Measurements from ENCODE around the gene C13orf42. TPM values are rescaled to one million over a fixed set of nuclear protein-coding genes. Genes with fewer than 3 reads are reported as not detected.

Gene C13orf42
- total RNA-seq, 1 donor from 2014 or later, result not detected

DNA sequence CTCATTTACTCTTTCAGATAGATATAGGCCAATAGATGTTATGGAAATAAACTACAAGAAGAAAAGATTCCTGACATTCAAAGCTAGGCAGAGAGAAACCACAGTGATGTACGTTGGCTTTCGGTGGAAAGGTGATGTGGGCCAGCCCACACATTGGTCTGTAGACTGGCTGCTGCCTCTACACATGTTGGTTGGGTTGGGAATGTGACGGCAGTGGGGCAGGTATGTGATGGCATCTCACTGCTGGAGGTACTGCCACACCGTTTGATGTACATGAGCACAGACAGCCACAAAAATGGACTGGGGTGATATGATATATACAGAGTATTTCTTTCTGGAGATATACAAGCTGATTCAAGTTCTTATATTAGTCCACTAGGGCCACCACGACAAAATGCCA is 69.4 kb downstream of the C13orf42 start:
- Histone ChIP-seq H3K4me3 (no peak overlapping the region), H3K36me3 (no peaks in the 10 kb centered on the region), H3K4me1 (no peaks in the 10 kb centered on the region), H3K27ac (replicated peaks) (no peak overlapping the region), H3K27me3 (ENCODE audit: low read depth) (no peaks in the 10 kb centered on the region), H3K9me3 (replicated peaks) (no peaks in the 10 kb centered on the region)
- no peak for DNase-seq
- intact Hi-C loops (cut with micrococcal nuclease), result no loop called here
- no peak for TF ChIP-seq CTCF (IDR thresholded peaks at IDR 0.05; ENCODE audit: borderline replicate concordance)

GRCh38 chr13:51041126-51041525 is 69.9 kb downstream of the C13orf42 start:
- no peak for TF ChIP-seq CTCF (IDR thresholded peaks at IDR 0.05; ENCODE audit: borderline replicate concordance)
- H3K27ac ChIP-seq (replicated peaks), result no peak overlapping the region
- intact Hi-C loops (cut with micrococcal nuclease), result no loop called here
- DNase-seq, result no peak
- no peaks in the 10 kb centered on the region for H3K36me3 ChIP-seq
- no peak overlapping the region for H3K4me3 ChIP-seq
- no peaks in the 10 kb centered on the region for H3K4me1 ChIP-seq
- no peaks in the 10 kb centered on the region for H3K27me3 ChIP-seq (ENCODE audit: low read depth)
- H3K9me3 ChIP-seq (replicated peaks), result no peaks in the 10 kb centered on the region

GRCh38 chr13:51040431-51040830 is 70.6 kb downstream of the C13orf42 start:
- no peak for TF ChIP-seq CTCF (IDR thresholded peaks at IDR 0.05; ENCODE audit: borderline replicate concordance)
- no peak for DNase-seq
- intact Hi-C loops (cut with micrococcal nuclease), result no loop called here
- no peaks in the 10 kb centered on the region for H3K4me1 ChIP-seq
- H3K4me3 ChIP-seq, result no peak overlapping the region
- no peak overlapping the region for H3K27ac ChIP-seq (replicated peaks)
- no peaks in the 10 kb centered on the region for H3K27me3 ChIP-seq (ENCODE audit: low read depth)
- no peaks in the 10 kb centered on the region for H3K9me3 ChIP-seq (replicated peaks)
- H3K36me3 ChIP-seq, result no peaks in the 10 kb centered on the region

- Histone ChIP-seq H3K27ac (replicated peaks) (no peak overlapping the region), H3K4me3 (no peak overlapping the region), H3K4me1 (no peaks in the 10 kb centered on the region), H3K27me3 (ENCODE audit: low read depth) (no peaks in the 10 kb centered on the region), H3K36me3 (no peaks in the 10 kb centered on the region), H3K9me3 (replicated peaks) (no peaks in the 10 kb centered on the region)
- no peak for DNase-seq
- no peak for TF ChIP-seq CTCF (IDR thresholded peaks at IDR 0.05; ENCODE audit: borderline replicate concordance)
- intact Hi-C loops (cut with micrococcal nuclease), result no loop called here
Observed at GRCh38 chr13:51036418-51036817, 74.7 kb downstream of the C13orf42 start.

GRCh38 chr13:51035978-51036377 is 75.1 kb downstream of the C13orf42 start:
- Histone ChIP-seq H3K4me3 (no peak overlapping the region), H3K36me3 (no peaks in the 10 kb centered on the region), H3K27me3 (ENCODE audit: low read depth) (no peaks in the 10 kb centered on the region), H3K4me1 (no peaks in the 10 kb centered on the region), H3K27ac (replicated peaks) (no peak overlapping the region), H3K9me3 (replicated peaks) (no peaks in the 10 kb centered on the region)
- no peak for TF ChIP-seq CTCF (IDR thresholded peaks at IDR 0.05; ENCODE audit: borderline replicate concordance)
- intact Hi-C loops (cut with micrococcal nuclease), result no loop called here
- DNase-seq, result no peak

GRCh38 chr13:51035469-51035868 is 75.6 kb downstream of the C13orf42 start:
- DNase-seq, result no peak
- intact Hi-C loops (cut with micrococcal nuclease), result no loop called here
- TF ChIP-seq CTCF (IDR thresholded peaks at IDR 0.05; ENCODE audit: borderline replicate concordance), result no peak
- Histone ChIP-seq H3K9me3 (replicated peaks) (no peaks in the 10 kb centered on the region), H3K4me3 (no peak overlapping the region), H3K36me3 (no peaks in the 10 kb centered on the region), H3K4me1 (no peaks in the 10 kb centered on the region), H3K27me3 (ENCODE audit: low read depth) (no peaks in the 10 kb centered on the region), H3K27ac (replicated peaks) (no peak overlapping the region)
